Neural progenitor cell (in vitro differentiated cells): ENCODE results near the gene C20orf141. TPM values are rescaled to one million over a fixed set of nuclear protein-coding genes. Genes with fewer than 3 reads are reported as not detected.
A peak's percentile ranks its signal among the peaks of the same experiment; 100 is the strongest.
"Not testable (repeated sequence)": the region's sequence is repeated elsewhere in the genome, so short reads cannot be mapped to it uniquely, and the experiment has no call there.

Experiments used
- DNase-seq: peaks from one replicate; pipeline ENCODE4 v3.0.0-alpha.2; 2016; ENCODE audit warnings: low spot score
- H2AFZ ChIP-seq: fragments of 200-600 bp; sonication (generic); replicated peaks from 2 replicates; pipeline ENCODE4 v1.6.1; 2016; ENCODE audit warnings: antibody characterized with exemption
- H3F3A ChIP-seq: fragments of 200-600 bp; sonication (generic); 2 replicates; pipeline ENCODE4 v1.6.1; 2016; ENCODE audit warnings: antibody characterized with exemption, low read depth
- H3K27ac ChIP-seq: fragments of 200-600 bp; sonication (generic); 2 replicates; pipeline ENCODE4 v1.5.1; 2016; ENCODE audit warnings: mild to moderate bottlenecking
- H3K27me3 ChIP-seq: fragments of 200-600 bp; sonication (generic); 2 replicates; pipeline ENCODE4 v1.6.1; 2016; ENCODE audit warnings: mild to moderate bottlenecking, moderate library complexity
- H3K36me3 ChIP-seq: fragments of 200-600 bp; sonication (generic); 2 replicates; pipeline ENCODE4 v1.5.1; 2016
- H3K4me1 ChIP-seq: fragments of 200-600 bp; sonication (generic); 2 replicates; pipeline ENCODE4 v1.6.1; 2016; ENCODE audit warnings: mixed run types
- H3K4me2 ChIP-seq: fragments of 200-600 bp; sonication (generic); 2 replicates; pipeline ENCODE4 v1.6.1; 2016
- H3K4me3 ChIP-seq: fragments of 200-600 bp; sonication (generic); 2 replicates; pipeline ENCODE4 v1.5.1; 2016
- H3K79me2 ChIP-seq: fragments of 200-600 bp; sonication (generic); 2 replicates; pipeline ENCODE4 v1.6.1; 2016; ENCODE audit warnings: low read depth
- H3K9ac ChIP-seq: fragments of 200-600 bp; sonication (generic); 2 replicates; pipeline ENCODE4 v1.6.1; 2016
- H3K9me3 ChIP-seq: fragments of 200-600 bp; sonication (generic); 2 replicates; pipeline ENCODE4 v1.5.1; 2016; ENCODE audit warnings: low read depth
- H4K20me1 ChIP-seq: fragments of 200-600 bp; sonication (generic); 2 replicates; pipeline ENCODE4 v1.6.1; 2016; ENCODE audit warnings: low read depth
- H3K27ac Mint-ChIP-seq: 3 replicates; pipeline ENCODE4 v1.8.0; 2021; ENCODE audit warnings: mixed read lengths
- H3K27me3 Mint-ChIP-seq: 2 replicates; pipeline ENCODE4 v1.8.0; 2022; ENCODE audit warnings: low read depth, mild to moderate bottlenecking, inconsistent platforms, moderate library complexity, mixed read lengths; ENCODE audit not compliant: insufficient read depth
- H3K36me3 Mint-ChIP-seq: 3 replicates; pipeline ENCODE4 v1.8.0; 2021; ENCODE audit warnings: mixed read lengths
- H3K4me1 Mint-ChIP-seq: 3 replicates; pipeline ENCODE4 v1.8.0; 2021; ENCODE audit warnings: mixed read lengths
- H3K4me3 Mint-ChIP-seq: 3 replicates; pipeline ENCODE4 v1.8.0; 2021; ENCODE audit warnings: mild to moderate bottlenecking, moderate library complexity, mixed read lengths
- H3K9me3 Mint-ChIP-seq: 3 replicates; pipeline ENCODE4 v1.8.0; 2020; ENCODE audit warnings: mixed read lengths
- EZH2 ChIP-seq: fragments of 200-600 bp; sonication (generic); IDR thresholded peaks from 2 replicates; pipeline ENCODE4 v1.6.1; 2017; ENCODE audit warnings: antibody characterized with exemption, mild to moderate bottlenecking, moderate library complexity
- EZH2phosphoT487 ChIP-seq: fragments of 200-600 bp; sonication (generic); IDR thresholded peaks from 2 replicates; pipeline ENCODE4 v1.6.1; 2017; ENCODE audit warnings: antibody characterized with exemption
- total RNA-seq: library from RNA; depleted of rRNA; stranded (reverse); fragments of >200 nt; gene quantifications from 2 replicates; pipeline ENCODE4 v1.2.3, GENCODE V29; 2015; ENCODE audit warnings: low replicate concordance
- TF ChIP-seq, protein P1 (sequence below): fragments of 200-600 bp; sonication (generic); IDR thresholded peaks from 2 replicates; pipeline ENCODE4 v1.5.1; 2017; ENCODE audit warnings: antibody characterized with exemption, mild to moderate bottlenecking

The C20orf141 gene
- total RNA-seq, 1 donor from 2014 or later = not detected

- no peaks in the 10 kb centered on the region for H3K79me2 ChIP-seq
- no peaks in the 10 kb centered on the region for H3K9me3 ChIP-seq
- no peak for DNase-seq
- no peak overlapping the region for H3K27ac Mint-ChIP-seq
- H3K36me3 Mint-ChIP-seq = no peaks in the 10 kb centered on the region
- H4K20me1 ChIP-seq = no peaks in the 10 kb centered on the region
- H3K4me2 ChIP-seq = no peak overlapping the region
- H3K4me3 ChIP-seq = no peak overlapping the region
- TF ChIP-seq EZH2 (no peak), EZH2phosphoT487 (no peak)
- TF ChIP-seq, protein P1, sequence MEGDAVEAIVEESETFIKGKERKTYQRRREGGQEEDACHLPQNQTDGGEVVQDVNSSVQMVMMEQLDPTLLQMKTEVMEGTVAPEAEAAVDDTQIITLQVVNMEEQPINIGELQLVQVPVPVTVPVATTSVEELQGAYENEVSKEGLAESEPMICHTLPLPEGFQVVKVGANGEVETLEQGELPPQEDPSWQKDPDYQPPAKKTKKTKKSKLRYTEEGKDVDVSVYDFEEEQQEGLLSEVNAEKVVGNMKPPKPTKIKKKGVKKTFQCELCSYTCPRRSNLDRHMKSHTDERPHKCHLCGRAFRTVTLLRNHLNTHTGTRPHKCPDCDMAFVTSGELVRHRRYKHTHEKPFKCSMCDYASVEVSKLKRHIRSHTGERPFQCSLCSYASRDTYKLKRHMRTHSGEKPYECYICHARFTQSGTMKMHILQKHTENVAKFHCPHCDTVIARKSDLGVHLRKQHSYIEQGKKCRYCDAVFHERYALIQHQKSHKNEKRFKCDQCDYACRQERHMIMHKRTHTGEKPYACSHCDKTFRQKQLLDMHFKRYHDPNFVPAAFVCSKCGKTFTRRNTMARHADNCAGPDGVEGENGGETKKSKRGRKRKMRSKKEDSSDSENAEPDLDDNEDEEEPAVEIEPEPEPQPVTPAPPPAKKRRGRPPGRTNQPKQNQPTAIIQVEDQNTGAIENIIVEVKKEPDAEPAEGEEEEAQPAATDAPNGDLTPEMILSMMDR = no peak
- H3F3A ChIP-seq = no peaks in the 10 kb centered on the region
- H3K27me3 ChIP-seq = peaks cover 80% of the 10 kb centered on the region
- H3K36me3 ChIP-seq = no peaks in the 10 kb centered on the region
- peaks cover 6% of the 10 kb centered on the region for H3K4me1 Mint-ChIP-seq
- H2AFZ ChIP-seq = no peak overlapping the region
- no peak overlapping the region for H3K4me3 Mint-ChIP-seq
- no peaks in the 10 kb centered on the region for H3K4me1 ChIP-seq
- no peak overlapping the region for H3K27ac ChIP-seq
- H3K9me3 Mint-ChIP-seq = peaks cover 26% of the 10 kb centered on the region
- H3K9ac ChIP-seq = no peak overlapping the region
- H3K27me3 Mint-ChIP-seq = peaks cover 37% of the 10 kb centered on the region
Observed at GRCh38 chr20:2807019-2807418, 7.8 kb upstream of the C20orf141 start.

DNA sequence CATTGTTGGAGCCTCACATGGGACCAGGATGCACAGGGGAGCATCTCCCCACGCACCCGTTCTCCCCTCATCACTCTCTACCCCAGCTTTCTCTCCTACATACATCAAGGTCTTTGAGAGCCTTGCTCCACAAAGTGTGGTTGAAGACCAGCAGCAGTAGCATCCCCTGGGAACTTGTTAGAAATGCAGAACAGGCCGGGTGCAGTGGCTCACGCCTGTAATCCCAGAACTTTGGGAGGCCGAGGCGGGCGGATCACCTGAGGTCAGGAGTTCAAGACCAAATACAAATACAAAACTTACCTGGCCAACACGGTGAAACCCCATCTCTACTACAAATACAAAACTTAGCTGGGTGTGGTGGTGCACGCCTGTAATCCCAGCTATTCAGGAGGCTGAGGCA, 6.9 kb upstream of the C20orf141 start:
- not testable (repeated sequence) for H3K9me3 ChIP-seq, H3K9ac ChIP-seq, H3K79me2 ChIP-seq, H3K4me3 ChIP-seq, H3K4me1 ChIP-seq, H2AFZ ChIP-seq, DNase-seq, H4K20me1 ChIP-seq, H3K36me3 Mint-ChIP-seq, H3K27ac ChIP-seq, H3K4me1 Mint-ChIP-seq, H3K27ac Mint-ChIP-seq, H3K4me2 ChIP-seq, H3K36me3 ChIP-seq, H3F3A ChIP-seq
- Mint-ChIP-seq H3K9me3 (peaks cover 33% of the 10 kb centered on the region), H3K4me3 (peak overlapping the region; percentile 46), H3K27me3 (peaks cover 41% of the 10 kb centered on the region)
- H3K27me3 ChIP-seq = peaks cover 76% of the 10 kb centered on the region

DNA sequence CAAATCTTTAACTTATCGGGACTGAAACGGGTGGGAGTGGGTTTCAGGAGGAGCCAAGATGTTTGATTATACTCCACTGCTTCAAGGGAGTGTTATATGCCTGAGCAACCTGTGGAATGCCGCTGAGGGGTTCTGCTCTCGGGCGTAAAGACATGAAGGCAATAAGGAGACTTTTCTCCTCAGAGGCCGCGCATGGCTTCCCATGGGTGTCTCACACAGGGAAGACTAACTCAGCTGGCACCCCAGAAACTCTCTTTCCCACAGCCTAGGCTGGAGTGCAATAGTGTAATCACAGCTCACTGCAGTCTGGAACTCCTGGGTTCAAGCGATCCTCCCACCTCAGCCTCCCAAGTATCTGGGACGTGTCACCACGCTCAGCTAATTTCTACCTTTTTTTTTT, 5.1 kb upstream of the C20orf141 start:
- no peaks in the 10 kb centered on the region for H3K79me2 ChIP-seq
- TF ChIP-seq, protein P1 = no peak
- no peaks in the 10 kb centered on the region for H3F3A ChIP-seq
- H3K4me1 ChIP-seq = no peaks in the 10 kb centered on the region
- no peaks in the 10 kb centered on the region for H3K36me3 ChIP-seq
- H3K9ac ChIP-seq = no peak overlapping the region
- no peak overlapping the region for H3K27ac ChIP-seq
- H3K27me3 ChIP-seq = peaks cover 58% of the 10 kb centered on the region
- no peak overlapping the region for H3K4me2 ChIP-seq
- no peak overlapping the region for H2AFZ ChIP-seq
- H3K4me3 ChIP-seq = no peak overlapping the region
- H4K20me1 ChIP-seq = no peaks in the 10 kb centered on the region
- Mint-ChIP-seq H3K27me3 (peaks cover 38% of the 10 kb centered on the region), H3K4me1 (peaks cover 10% of the 10 kb centered on the region), H3K36me3 (no peaks in the 10 kb centered on the region), H3K27ac (no peak overlapping the region), H3K4me3 (no peak overlapping the region), H3K9me3 (peaks cover 39% of the 10 kb centered on the region)
- DNase-seq = no peak
- no peaks in the 10 kb centered on the region for H3K9me3 ChIP-seq

- Mint-ChIP-seq H3K4me1 (peaks cover 4% of the 10 kb centered on the region), H3K27ac (no peak overlapping the region), H3K9me3 (peaks cover 33% of the 10 kb centered on the region), H3K27me3 (peaks cover 27% of the 10 kb centered on the region), H3K4me3 (no peak overlapping the region), H3K36me3 (no peaks in the 10 kb centered on the region)
- Histone ChIP-seq H3K4me1 (peaks cover 3% of the 10 kb centered on the region), H2AFZ (no peak overlapping the region), H3K27ac (no peak overlapping the region), H3K79me2 (no peaks in the 10 kb centered on the region), H3K9me3 (no peaks in the 10 kb centered on the region), H3K4me3 (no peak overlapping the region), H3K27me3 (peaks cover 33% of the 10 kb centered on the region), H3K36me3 (no peaks in the 10 kb centered on the region), H3K9ac (no peak overlapping the region), H3F3A (no peaks in the 10 kb centered on the region), H4K20me1 (no peaks in the 10 kb centered on the region), H3K4me2 (no peak overlapping the region)
- DNase-seq = no peak
- TF ChIP-seq, protein P1 = no peak
- TF ChIP-seq EZH2phosphoT487 (no peak), EZH2 (no peak)
Observed at GRCh38 chr20:2812189-2812588, 2.6 kb upstream of the C20orf141 start.
